Measurements from ENCODE around the gene NEDD9.

The NEDD9 gene

GRCh38 chr6:11242711-11243110 lies 10.2 kb upstream of the NEDD9 start:
- Histone ChIP-seq H3K4me2 (ENCODE audit: low read length) (no peak overlapping the region), H4K20me1 (ENCODE audit: insufficient read depth, low read length) (no peaks in the 10 kb centered on the region), H3K9me2 (ENCODE audit: low read depth, low read length) (no peaks in the 10 kb centered on the region), H3K9ac (ENCODE audit: low read length) (no peak overlapping the region), H3K4me1 (ENCODE audit: insufficient read depth, low read length, severe bottlenecking) (no peaks in the 10 kb centered on the region), H3F3A (ENCODE audit: insufficient read depth, low read length) (no peaks in the 10 kb centered on the region), H3K27ac (ENCODE audit: low read depth, low read length, poor library complexity, severe bottlenecking) (no peak overlapping the region), H3K9me3 (ENCODE audit: low read length) (no peaks in the 10 kb centered on the region), H3K4me3 (ENCODE audit: low read depth, low read length, poor library complexity, severe bottlenecking) (no peak overlapping the region), H2AFZ (ENCODE audit: low read length) (no peak overlapping the region), H3K27me3 (ENCODE audit: insufficient read depth, low read length) (no peaks in the 10 kb centered on the region), H3K36me3 (ENCODE audit: insufficient read depth, low read length) (no peaks in the 10 kb centered on the region), H3K79me2 (ENCODE audit: insufficient read depth, low read length) (no peaks in the 10 kb centered on the region)
- TF ChIP-seq CTCF (IDR thresholded peaks at IDR 0.05; ENCODE audit: low read length) (no peak), EZH2 (IDR thresholded peaks at IDR 0.05; ENCODE audit: borderline replicate concordance, low read length) (no peak)

GRCh38 chr6:11241793-11242201 lies 9.3 kb upstream of the NEDD9 start:
- Histone ChIP-seq H3K4me2 (ENCODE audit: low read length) (no peak overlapping the region), H3K9ac (ENCODE audit: low read length) (no peak overlapping the region), H3K4me1 (ENCODE audit: insufficient read depth, low read length, severe bottlenecking) (no peaks in the 10 kb centered on the region), H2AFZ (ENCODE audit: low read length) (no peak overlapping the region), H3F3A (ENCODE audit: insufficient read depth, low read length) (no peaks in the 10 kb centered on the region), H3K27ac (ENCODE audit: low read depth, low read length, poor library complexity, severe bottlenecking) (no peak overlapping the region), H3K9me3 (ENCODE audit: low read length) (no peaks in the 10 kb centered on the region), H3K79me2 (ENCODE audit: insufficient read depth, low read length) (no peaks in the 10 kb centered on the region), H4K20me1 (ENCODE audit: insufficient read depth, low read length) (no peaks in the 10 kb centered on the region), H3K4me3 (ENCODE audit: low read depth, low read length, poor library complexity, severe bottlenecking) (no peak overlapping the region), H3K27me3 (ENCODE audit: insufficient read depth, low read length) (no peaks in the 10 kb centered on the region), H3K36me3 (ENCODE audit: insufficient read depth, low read length) (no peaks in the 10 kb centered on the region), H3K9me2 (ENCODE audit: low read depth, low read length) (no peaks in the 10 kb centered on the region)
- TF ChIP-seq CTCF (IDR thresholded peaks at IDR 0.05; ENCODE audit: low read length) = no peak
- no peak for TF ChIP-seq EZH2 (IDR thresholded peaks at IDR 0.05; ENCODE audit: borderline replicate concordance, low read length)

GRCh38 chr6:11241154-11241792 lies 8.8 kb upstream of the NEDD9 start:
- Histone ChIP-seq H3K27ac (ENCODE audit: low read depth, low read length, poor library complexity, severe bottlenecking) (no peak overlapping the region), H3K9me3 (ENCODE audit: low read length) (no peaks in the 10 kb centered on the region), H2AFZ (ENCODE audit: low read length) (no peak overlapping the region), H4K20me1 (ENCODE audit: insufficient read depth, low read length) (no peaks in the 10 kb centered on the region), H3K4me1 (ENCODE audit: insufficient read depth, low read length, severe bottlenecking) (no peaks in the 10 kb centered on the region), H3K9me2 (ENCODE audit: low read depth, low read length) (no peaks in the 10 kb centered on the region), H3K4me3 (ENCODE audit: low read depth, low read length, poor library complexity, severe bottlenecking) (no peak overlapping the region), H3F3A (ENCODE audit: insufficient read depth, low read length) (no peaks in the 10 kb centered on the region), H3K27me3 (ENCODE audit: insufficient read depth, low read length) (no peaks in the 10 kb centered on the region), H3K36me3 (ENCODE audit: insufficient read depth, low read length) (no peaks in the 10 kb centered on the region), H3K4me2 (ENCODE audit: low read length) (no peak overlapping the region), H3K79me2 (ENCODE audit: insufficient read depth, low read length) (no peaks in the 10 kb centered on the region), H3K9ac (ENCODE audit: low read length) (no peak overlapping the region)
- TF ChIP-seq EZH2 (IDR thresholded peaks at IDR 0.05; ENCODE audit: borderline replicate concordance, low read length) = no peak

GRCh38 chr6:11237956-11238355 lies 5.5 kb upstream of the NEDD9 start:
- Histone ChIP-seq H3K27ac (ENCODE audit: low read depth, low read length, poor library complexity, severe bottlenecking) (no peak overlapping the region), H3F3A (ENCODE audit: insufficient read depth, low read length) (no peaks in the 10 kb centered on the region), H3K9me3 (ENCODE audit: low read length) (no peaks in the 10 kb centered on the region), H3K27me3 (ENCODE audit: insufficient read depth, low read length) (no peaks in the 10 kb centered on the region), H3K9ac (ENCODE audit: low read length) (no peak overlapping the region), H2AFZ (ENCODE audit: low read length) (no peak overlapping the region), H3K9me2 (ENCODE audit: low read depth, low read length) (no peaks in the 10 kb centered on the region), H3K36me3 (ENCODE audit: insufficient read depth, low read length) (no peaks in the 10 kb centered on the region), H3K4me3 (ENCODE audit: low read depth, low read length, poor library complexity, severe bottlenecking) (no peak overlapping the region), H3K4me1 (ENCODE audit: insufficient read depth, low read length, severe bottlenecking) (peaks cover 10% of the 10 kb centered on the region), H3K4me2 (ENCODE audit: low read length) (no peak overlapping the region), H4K20me1 (ENCODE audit: insufficient read depth, low read length) (no peaks in the 10 kb centered on the region), H3K79me2 (ENCODE audit: insufficient read depth, low read length) (no peaks in the 10 kb centered on the region)
- TF ChIP-seq EZH2 (IDR thresholded peaks at IDR 0.05; ENCODE audit: borderline replicate concordance, low read length) = no peak
- no peak for TF ChIP-seq CTCF (IDR thresholded peaks at IDR 0.05; ENCODE audit: low read length)

All from OCI-LY1 (cell line).